ENCODE data around the gene BRK1. TPM values are rescaled to one million over a fixed set of nuclear protein-coding genes. Genes with fewer than 3 reads are reported as not detected.

The BRK1 gene
- total and polyA plus RNA-seq, 4 donors, result 28.3 to 82.2 (median 67.9) TPM

GRCh38 chr3:10160346-10160745 is 44.9 kb downstream of the BRK1 start:
- 84% methylated on average over 1 of the region's 1 CpG for WGBS
- Histone ChIP-seq H3K9ac (ENCODE audit: low read depth in 1 of 2, low read length in 2 of 2) (no peak overlapping the region), H3K27ac (ENCODE audit: low read depth in 1 of 2, low read length in 2 of 2) (no peak overlapping the region), H3K27me3 (ENCODE audit: control insufficient read depth in 4 of 4, insufficient read depth in 4 of 4, low read length in 3 of 4) (no peaks in the 10 kb centered on the region), H3K4me1 (ENCODE audit: control insufficient read depth in 4 of 4, insufficient read depth in 4 of 4, low read length in 3 of 4) (peaks cover 0 to 3% (median 0%) of the 10 kb centered on the region in 4 donors), H3K9me3 (ENCODE audit: control insufficient read depth in 4 of 4, low read length in 3 of 4) (no peaks in the 10 kb centered on the region), H3K4me3 (ENCODE audit: low read depth in 1 of 3, low read length in 3 of 3) (no peak overlapping the region), H3K36me3 (ENCODE audit: control insufficient read depth in 4 of 4, insufficient read depth in 3 of 4, low read depth in 1 of 4, low read length in 3 of 4) (peaks cover 0 to 3% (median 0%) of the 10 kb centered on the region in 4 donors)
- TF ChIP-seq ZBTB33 (IDR thresholded peaks at IDR 0.05) (no peak), JUND (IDR thresholded peaks at IDR 0.05) (no peak), TAF1 (conservative IDR thresholded peaks at IDR 0.05) (no peak), EGR1 (IDR thresholded peaks at IDR 0.05; ENCODE audit: low read depth in 2 of 2) (no peak), MAX (IDR thresholded peaks at IDR 0.05) (no peak), GABPA (IDR thresholded peaks at IDR 0.05 in 1 of 2, conservative IDR thresholded peaks at IDR 0.05 in 1 of 2) (no peak), CTCF (IDR thresholded peaks at IDR 0.05; ENCODE audit: low read depth, low read length, missing input control) (no peak), FOXA1 (IDR thresholded peaks at IDR 0.05) (no peak), HNF4G (IDR thresholded peaks at IDR 0.05) (no peak), YY1 (IDR thresholded peaks at IDR 0.05) (no peak), REST (IDR thresholded peaks at IDR 0.05) (no peak), NR2F2 (IDR thresholded peaks at IDR 0.05) (no peak), HNF4A (conservative IDR thresholded peaks at IDR 0.05) (no peak), RXRA (IDR thresholded peaks at IDR 0.05) (no peak), SP1 (IDR thresholded peaks at IDR 0.05) (no peak), ATF3 (IDR thresholded peaks at IDR 0.05) (no peak), FOXA2 (IDR thresholded peaks at IDR 0.05) (no peak)
- DNase-seq (ENCODE audit: low spot score), result no peak

GRCh38 chr3:10160925-10161324 is 45.5 kb downstream of the BRK1 start:
- Histone ChIP-seq H3K9ac (ENCODE audit: low read depth in 1 of 2, low read length in 2 of 2) (no peak overlapping the region), H3K27ac (ENCODE audit: low read depth in 1 of 2, low read length in 2 of 2) (no peak overlapping the region), H3K4me1 (ENCODE audit: control insufficient read depth in 4 of 4, insufficient read depth in 4 of 4, low read length in 3 of 4) (peaks cover 0 to 3% (median 0%) of the 10 kb centered on the region in 4 donors), H3K27me3 (ENCODE audit: control insufficient read depth in 4 of 4, insufficient read depth in 4 of 4, low read length in 3 of 4) (no peaks in the 10 kb centered on the region), H3K36me3 (ENCODE audit: control insufficient read depth in 4 of 4, insufficient read depth in 3 of 4, low read depth in 1 of 4, low read length in 3 of 4) (no peaks in the 10 kb centered on the region), H3K9me3 (ENCODE audit: control insufficient read depth in 4 of 4, low read length in 3 of 4) (no peaks in the 10 kb centered on the region), H3K4me3 (ENCODE audit: low read depth in 1 of 3, low read length in 3 of 3) (no peak overlapping the region)
- WGBS, result 87% methylated on average over 6 of the region's 6 CpGs
- no peak for DNase-seq (ENCODE audit: low spot score)
- TF ChIP-seq JUND (IDR thresholded peaks at IDR 0.05) (no peak), RXRA (IDR thresholded peaks at IDR 0.05) (no peak), ATF3 (IDR thresholded peaks at IDR 0.05) (no peak), TAF1 (conservative IDR thresholded peaks at IDR 0.05) (no peak), NR2F2 (IDR thresholded peaks at IDR 0.05) (no peak), HNF4G (IDR thresholded peaks at IDR 0.05) (no peak), RAD21 (IDR thresholded peaks at IDR 0.05) (no peak), MAX (IDR thresholded peaks at IDR 0.05) (no peak), SP1 (IDR thresholded peaks at IDR 0.05) (no peak), GABPA (IDR thresholded peaks at IDR 0.05 in 1 of 2, conservative IDR thresholded peaks at IDR 0.05 in 1 of 2) (no peak), YY1 (IDR thresholded peaks at IDR 0.05) (no peak), REST (IDR thresholded peaks at IDR 0.05) (no peak)

Data from liver (tissue), 9 donors.